ENCODE measurements around the gene HYAL3.

GRCh38 chr3:50319181-50319893 lies 20.1 kb upstream of the HYAL3 start:
- no peak for TF ChIP-seq CTCF (IDR thresholded peaks at IDR 0.05)
- no peak for TF ChIP-seq POLR2A (IDR thresholded peaks at IDR 0.05)
